HEK293 (cell line): ENCODE measurements around the gene CASKIN2.

Experiments
- YY1 ChIP-seq: fragments of 450-650 bp; formaldehyde crosslinking; IDR thresholded peaks from 2 replicates; pipeline ENCODE4 v1.5.1; 2018; ENCODE audit warnings: missing biosample characterization, missing genetic modification characterization
- ZNF366 ChIP-seq: fragments of 450-650 bp; formaldehyde crosslinking; conservative IDR thresholded peaks from 2 replicates; pipeline ENCODE4 v1.5.1; 2016; ENCODE audit warnings: missing biosample characterization, missing genetic modification characterization
- TF ChIP-seq, protein P1 (sequence below): fragments of 450-650 bp; formaldehyde crosslinking; IDR thresholded peaks from 2 replicates; pipeline ENCODE4 v1.5.1; 2016; ENCODE audit warnings: missing biosample characterization, missing genetic modification characterization
- TF ChIP-seq, protein P2 (sequence below): fragments of 450-650 bp; IDR thresholded peaks from 2 replicates; pipeline ENCODE4 v1.5.1; 2018; ENCODE audit warnings: missing biosample characterization, missing genetic modification characterization
- TF ChIP-seq, protein P3 (sequence below): fragments of 450-650 bp; formaldehyde crosslinking; IDR thresholded peaks from 2 replicates; pipeline ENCODE4 v1.5.1; 2016; ENCODE audit warnings: missing biosample characterization, missing genetic modification characterization

DNA sequence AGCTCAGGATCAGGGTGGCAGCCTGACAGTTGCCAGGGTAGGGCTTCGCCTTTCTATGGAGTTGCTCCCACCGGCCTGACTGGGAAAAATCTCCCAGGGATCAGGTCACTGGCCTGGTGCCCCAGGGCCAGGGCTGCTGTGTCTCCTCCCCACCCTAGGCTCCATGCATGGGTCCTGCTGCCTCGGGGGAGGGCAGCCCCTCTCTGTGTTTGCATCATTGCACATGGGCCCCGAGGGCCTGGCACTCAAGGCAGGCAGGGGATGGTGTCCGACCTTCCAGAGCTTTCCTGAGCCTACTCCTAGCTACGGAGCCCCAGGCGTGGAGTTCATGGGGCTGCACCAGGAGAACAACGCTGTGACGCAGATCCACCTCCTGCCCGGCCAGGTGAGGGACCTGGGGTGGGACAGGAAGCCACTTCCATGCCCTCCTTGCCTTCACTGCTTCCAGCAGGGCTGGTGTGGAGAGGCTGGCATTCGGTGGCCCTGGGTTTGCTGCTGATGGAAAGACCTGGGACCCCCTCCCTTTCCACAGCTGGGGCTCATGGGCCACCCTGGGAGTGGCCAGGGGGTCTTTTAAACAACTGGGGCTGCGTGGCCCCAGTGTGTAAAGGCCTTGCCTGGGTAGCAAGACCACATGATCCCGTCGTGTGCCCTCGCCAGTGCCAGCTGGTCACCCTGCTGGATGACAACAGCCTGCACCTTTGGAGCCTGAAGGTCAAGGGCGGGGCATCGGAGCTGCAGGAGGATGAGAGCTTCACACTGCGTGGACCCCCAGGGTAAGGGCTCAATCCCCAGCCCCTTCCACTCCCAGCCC is 42.7 kb upstream of the CASKIN2 start:
- TF ChIP-seq, protein P1, sequence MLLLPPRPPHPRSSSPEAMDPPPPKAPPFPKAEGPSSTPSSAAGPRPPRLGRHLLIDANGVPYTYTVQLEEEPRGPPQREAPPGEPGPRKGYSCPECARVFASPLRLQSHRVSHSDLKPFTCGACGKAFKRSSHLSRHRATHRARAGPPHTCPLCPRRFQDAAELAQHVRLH (tag by site-specific recombination) = no peak
- no peak for TF ChIP-seq YY1 (tag by site-specific recombination)
- no peak for TF ChIP-seq ZNF366 (tag by site-specific recombination)
- TF ChIP-seq, protein P2, sequence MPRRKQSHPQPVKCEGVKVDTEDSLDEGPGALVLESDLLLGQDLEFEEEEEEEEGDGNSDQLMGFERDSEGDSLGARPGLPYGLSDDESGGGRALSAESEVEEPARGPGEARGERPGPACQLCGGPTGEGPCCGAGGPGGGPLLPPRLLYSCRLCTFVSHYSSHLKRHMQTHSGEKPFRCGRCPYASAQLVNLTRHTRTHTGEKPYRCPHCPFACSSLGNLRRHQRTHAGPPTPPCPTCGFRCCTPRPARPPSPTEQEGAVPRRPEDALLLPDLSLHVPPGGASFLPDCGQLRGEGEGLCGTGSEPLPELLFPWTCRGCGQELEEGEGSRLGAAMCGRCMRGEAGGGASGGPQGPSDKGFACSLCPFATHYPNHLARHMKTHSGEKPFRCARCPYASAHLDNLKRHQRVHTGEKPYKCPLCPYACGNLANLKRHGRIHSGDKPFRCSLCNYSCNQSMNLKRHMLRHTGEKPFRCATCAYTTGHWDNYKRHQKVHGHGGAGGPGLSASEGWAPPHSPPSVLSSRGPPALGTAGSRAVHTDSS = no peak
- TF ChIP-seq, protein P3, sequence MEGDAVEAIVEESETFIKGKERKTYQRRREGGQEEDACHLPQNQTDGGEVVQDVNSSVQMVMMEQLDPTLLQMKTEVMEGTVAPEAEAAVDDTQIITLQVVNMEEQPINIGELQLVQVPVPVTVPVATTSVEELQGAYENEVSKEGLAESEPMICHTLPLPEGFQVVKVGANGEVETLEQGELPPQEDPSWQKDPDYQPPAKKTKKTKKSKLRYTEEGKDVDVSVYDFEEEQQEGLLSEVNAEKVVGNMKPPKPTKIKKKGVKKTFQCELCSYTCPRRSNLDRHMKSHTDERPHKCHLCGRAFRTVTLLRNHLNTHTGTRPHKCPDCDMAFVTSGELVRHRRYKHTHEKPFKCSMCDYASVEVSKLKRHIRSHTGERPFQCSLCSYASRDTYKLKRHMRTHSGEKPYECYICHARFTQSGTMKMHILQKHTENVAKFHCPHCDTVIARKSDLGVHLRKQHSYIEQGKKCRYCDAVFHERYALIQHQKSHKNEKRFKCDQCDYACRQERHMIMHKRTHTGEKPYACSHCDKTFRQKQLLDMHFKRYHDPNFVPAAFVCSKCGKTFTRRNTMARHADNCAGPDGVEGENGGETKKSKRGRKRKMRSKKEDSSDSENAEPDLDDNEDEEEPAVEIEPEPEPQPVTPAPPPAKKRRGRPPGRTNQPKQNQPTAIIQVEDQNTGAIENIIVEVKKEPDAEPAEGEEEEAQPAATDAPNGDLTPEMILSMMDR = no peak
